Right hindlimb (tissue), 1 donor: ENCODE data around the gene LRP6.
"Not testable (repeated sequence)": the region's sequence is repeated elsewhere in the genome, so short reads cannot be mapped to it uniquely, and the experiment has no call there.

Experiments
- DNase-seq: peaks from one replicate; pipeline ENCODE4 v3.0.0-alpha.2; 2018

LRP6 gene

DNA sequence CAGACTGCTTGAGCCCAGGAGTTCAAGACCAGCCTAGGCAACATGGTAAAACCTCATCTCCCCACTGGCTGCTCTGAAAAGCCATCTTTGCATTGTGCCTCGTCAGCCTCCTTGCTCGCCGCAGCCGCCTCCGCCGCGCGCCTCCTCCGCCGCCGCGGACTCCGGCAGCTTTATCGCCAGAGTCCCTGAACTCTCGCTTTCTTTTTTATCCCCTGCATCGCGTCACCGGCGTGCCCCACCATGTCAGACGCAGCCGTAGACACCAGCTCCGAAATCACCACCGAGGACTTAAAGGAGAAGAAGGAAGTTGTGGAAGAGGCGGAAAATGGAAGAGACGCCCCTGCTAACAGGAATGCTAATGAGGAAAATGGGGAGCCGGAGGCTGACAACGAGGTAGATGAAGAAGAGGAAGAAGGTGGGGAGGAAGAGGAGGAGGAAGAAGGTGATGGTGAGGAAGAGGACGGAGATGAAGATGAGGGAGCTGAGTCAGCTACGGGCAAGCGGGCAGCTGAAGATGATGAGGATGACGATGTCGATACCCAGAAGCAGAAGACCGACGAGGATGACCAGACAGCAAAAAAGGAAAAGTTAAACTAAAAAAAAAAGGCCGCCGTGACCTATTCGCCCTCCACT is 155.8 kb downstream of the LRP6 start:
- DNase-seq: not testable (repeated sequence)

GRCh38 chr12:12108441-12109058 is 158.3 kb downstream of the LRP6 start:
- no peak for DNase-seq

- no peak for DNase-seq
These were observed 159.2 kb downstream of the LRP6 start for GRCh38 chr12:12107678-12108077.

- no peak for DNase-seq
These were observed 167.7 kb downstream of the LRP6 start for GRCh38 chr12:12099102-12099501.

- DNase-seq: no peak
These were observed 168.2 kb downstream of the LRP6 start for GRCh38 chr12:12098691-12099015.

- DNase-seq: no peak
These were observed 168.8 kb downstream of the LRP6 start for GRCh38 chr12:12097891-12098690.

GRCh38 chr12:12095021-12095420 is 171.8 kb downstream of the LRP6 start:
- no peak for DNase-seq

DNA sequence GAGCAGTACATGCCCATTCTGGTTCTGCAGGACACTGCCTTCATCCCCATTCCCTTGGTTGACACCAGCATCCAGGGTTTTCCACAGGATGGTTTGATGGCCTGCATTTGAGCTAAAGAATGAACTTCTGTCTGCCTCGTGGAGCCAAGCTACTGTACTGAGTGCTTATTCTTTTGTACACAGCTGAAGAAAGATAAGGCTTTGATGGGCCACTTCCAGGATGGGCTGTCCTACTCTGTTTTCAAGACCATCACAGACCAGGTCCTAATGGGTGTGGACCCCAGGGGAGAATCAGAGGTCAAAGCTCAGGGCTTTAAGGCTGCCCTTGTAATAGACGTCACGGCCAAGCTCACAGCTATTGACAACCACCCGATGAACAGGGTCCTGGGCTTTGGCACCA is 172.4 kb downstream of the LRP6 start:
- DNase-seq: no peak

DNA sequence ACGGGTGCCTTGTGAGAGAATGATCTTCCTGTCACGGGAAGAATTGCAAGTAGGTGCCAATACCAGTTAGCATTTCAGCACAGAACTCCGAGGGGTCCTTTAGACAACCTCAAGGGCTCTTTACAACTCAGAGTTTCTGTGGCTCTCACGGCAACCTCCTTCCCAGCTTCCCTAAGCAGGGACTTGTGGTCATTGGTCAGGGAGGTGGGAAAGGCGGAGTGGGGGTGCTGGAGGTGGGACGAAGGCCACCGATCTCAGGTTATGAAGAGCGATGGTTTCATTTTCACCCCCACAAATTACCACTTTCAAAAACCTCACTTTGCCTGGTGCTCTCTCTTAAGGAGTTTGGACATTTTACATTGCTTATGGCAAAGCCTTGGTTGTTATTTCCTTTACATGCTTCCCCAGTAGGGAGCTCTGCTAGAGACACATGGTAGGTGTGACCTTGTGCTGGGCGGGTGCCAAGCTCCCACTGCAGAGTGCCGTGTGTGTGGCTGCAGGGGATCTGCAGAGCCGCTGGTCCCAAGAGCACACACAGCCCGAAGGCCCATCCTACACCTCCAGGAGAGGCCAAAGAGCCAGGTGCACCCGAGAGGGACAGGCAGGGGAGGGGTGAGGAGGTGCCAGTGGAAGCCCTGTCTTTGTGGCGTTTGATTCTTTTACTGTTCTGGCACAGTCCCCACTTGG is 174.7 kb downstream of the LRP6 start:
- DNase-seq: no peak

DNA sequence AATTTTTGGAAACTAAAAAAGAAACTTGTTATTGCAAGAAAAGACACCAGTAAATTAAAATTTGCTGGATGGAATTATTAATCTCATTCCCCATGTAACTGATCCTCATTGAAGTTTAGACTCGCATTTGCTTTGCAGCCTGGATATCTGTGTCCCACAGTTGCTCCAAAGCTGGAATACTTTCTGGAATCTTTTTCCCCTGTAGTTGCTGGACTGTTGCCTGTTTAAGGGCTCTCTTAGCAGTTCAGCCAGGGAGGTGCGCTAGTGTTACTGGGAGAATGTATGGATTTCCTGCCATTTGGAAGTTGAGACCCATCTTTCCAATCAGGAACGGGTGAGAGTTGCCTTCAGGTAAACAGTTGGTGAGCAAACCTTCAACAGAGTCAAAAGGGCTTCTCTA is 175.8 kb downstream of the LRP6 start:
- DNase-seq: no peak

DNA sequence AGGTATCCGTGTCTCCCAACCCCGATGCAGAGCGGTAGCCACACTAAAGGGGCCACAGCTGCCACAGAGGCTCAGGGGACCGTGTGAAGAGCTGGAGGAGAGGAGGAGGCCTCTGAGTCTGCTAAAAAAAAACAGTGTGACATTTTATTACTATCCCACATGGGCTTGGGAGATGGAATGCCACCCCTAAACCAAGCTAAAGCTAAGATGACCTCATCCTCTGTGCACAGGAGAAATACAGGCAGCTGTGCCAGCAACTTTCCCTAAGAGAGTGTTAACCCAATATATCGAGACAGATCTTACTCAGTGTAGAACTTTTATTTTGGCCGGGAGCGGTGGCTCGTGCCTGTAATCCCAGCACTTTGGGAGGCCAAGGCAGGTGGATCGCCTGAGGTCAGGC is 178.1 kb downstream of the LRP6 start:
- DNase-seq: no peak

DNA sequence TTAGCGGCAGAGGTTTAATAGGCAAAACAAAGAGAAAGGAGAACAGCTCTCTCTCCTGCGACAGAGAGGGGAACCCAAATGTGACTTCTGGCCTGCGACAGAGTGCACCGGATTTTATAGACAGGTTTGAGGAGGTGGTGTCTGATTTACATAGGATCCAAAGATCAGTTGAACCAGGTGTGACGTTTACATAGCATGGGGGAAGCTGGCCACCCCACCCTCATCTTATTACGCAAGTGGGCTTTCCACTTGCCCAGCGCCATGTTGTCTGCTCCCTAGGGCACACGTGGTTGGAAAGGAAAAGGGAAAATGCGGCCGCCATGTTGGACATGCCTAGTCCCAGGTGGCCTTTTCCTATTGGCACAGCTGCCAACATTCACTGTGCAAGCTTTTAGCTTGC is 178.7 kb downstream of the LRP6 start:
- no peak for DNase-seq

- no peak for DNase-seq
These were observed 179.2 kb downstream of the LRP6 start for GRCh38 chr12:12087693-12088034.

- no peak for DNase-seq
These were observed 179.7 kb downstream of the LRP6 start for GRCh38 chr12:12086973-12087692.

DNA sequence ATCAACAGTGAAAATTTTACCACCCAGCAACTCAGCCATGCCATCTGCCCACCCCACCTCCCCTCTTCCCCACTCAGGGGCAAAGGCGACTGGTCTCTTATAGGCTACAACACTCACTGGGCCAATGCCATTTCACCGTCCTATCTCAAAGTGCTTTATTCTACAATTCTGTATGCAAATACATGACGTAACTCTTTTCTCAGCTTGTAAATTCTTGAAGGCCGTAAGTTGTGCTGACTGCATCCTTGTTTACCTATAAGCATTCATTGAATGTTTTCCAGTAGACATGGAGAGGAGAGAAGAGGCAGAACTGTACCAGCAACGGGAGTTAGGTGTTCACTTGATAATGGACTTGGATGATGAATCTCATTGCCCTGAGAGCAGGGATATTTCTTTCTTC is 180.5 kb downstream of the LRP6 start:
- DNase-seq: no peak

GRCh38 chr12:12083688-12084087 is 183.2 kb downstream of the LRP6 start:
- no peak for DNase-seq

GRCh38 chr12:12081836-12082497 is 184.9 kb downstream of the LRP6 start:
- no peak for DNase-seq

- no peak for DNase-seq
These were observed 187.6 kb downstream of the LRP6 start for GRCh38 chr12:12079291-12079690.

GRCh38 chr12:12072064-12072760 is 194.6 kb downstream of the LRP6 start:
- no peak for DNase-seq

DNA sequence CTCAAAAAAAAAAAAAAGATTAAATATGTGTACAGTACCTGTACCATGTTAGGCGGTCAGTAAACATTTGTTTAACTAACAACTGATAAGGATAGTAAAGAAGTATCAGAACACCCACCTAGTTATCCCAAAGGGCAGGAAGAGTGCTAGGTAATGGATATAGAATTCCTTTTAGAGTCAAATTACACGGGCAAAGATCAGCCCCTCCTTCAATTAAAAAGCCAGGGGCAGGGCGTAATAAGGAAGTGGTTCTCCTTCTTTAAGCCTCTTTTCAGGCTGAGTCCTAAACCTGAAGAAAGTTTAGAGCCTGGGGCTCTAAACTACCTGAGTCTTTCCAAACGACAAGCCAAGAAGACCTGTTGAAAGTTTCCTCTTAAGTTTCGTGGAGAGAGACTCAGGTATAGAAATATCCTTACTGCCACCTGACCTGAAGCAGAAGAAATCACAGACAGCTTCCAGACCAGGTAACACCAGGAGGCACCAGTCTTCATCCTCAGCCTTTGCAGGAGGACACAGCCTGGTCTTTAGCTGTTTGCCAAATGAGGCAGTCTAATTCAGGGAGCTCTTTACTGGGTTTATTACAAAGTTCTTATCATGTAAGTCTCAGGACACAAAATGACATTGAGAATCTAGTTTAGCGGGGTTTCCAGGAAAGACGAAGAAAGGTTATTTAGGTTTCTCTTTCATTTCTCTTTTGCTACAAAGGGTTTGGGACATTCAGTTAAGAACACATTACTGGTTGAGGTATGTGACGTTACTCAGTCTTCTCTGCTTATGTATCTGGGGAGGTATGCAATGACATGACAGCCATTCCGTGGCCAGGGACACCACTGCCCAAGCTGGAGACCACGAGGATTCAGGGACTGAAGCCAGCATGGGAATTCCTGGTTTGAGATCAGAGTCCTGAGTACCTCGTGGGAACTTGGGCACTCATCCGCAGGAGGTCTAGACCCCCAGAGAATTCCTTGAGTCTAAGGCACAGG is 195.9 kb downstream of the LRP6 start, which contains the start of gene BCL2L14:
TSS of gene BCL2L14 (plus strand) at position 266 of the 983 bp plus-strand sequence. CDS start 8,367 bp downstream, outside the sequence.
- no peak for DNase-seq
